WI38 (cell line): ENCODE data around the gene SAC3D1.
A peak's percentile ranks its signal among the peaks of the same experiment; 100 is the strongest.
"Not testable (repeated sequence)": the region's sequence is repeated elsewhere in the genome, so short reads cannot be mapped to it uniquely, and the experiment has no call there.

ENCODE experiments used
- H3K4me3 ChIP-seq: 2 replicates; pipeline ENCODE4 v1.5.1; 2011; ENCODE audit warnings: low read depth, mild to moderate bottlenecking, control low read depth, low read length
- TF ChIP-seq, protein P1 (sequence below): IDR thresholded peaks from 2 replicates; pipeline ENCODE4 v1.5.1; 2012; ENCODE audit warnings: low read depth, mild to moderate bottlenecking, control low read depth, low read length

SAC3D1 gene

DNA sequence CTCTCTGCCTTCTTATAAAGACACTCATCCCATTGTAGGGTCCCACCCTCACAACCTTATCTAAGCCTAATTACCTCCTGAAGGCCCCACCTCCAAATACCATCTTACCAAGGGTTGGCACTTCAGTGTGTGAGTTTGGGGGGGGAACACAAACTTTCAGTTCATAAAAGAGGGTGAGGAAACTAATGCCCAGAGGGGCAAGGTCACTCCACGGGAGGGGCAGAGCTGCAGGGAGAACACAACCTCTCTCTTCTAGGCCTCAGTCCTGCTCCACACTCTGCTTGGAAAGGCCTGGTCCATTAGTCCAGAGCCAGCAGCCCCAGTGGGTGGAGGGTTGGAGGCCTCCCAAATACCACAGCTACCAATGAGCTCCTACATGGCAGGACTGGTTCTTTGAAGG is 41.5 kb upstream of the SAC3D1 start:
- H3K4me3 ChIP-seq = no peak overlapping the region
- TF ChIP-seq, protein P1, sequence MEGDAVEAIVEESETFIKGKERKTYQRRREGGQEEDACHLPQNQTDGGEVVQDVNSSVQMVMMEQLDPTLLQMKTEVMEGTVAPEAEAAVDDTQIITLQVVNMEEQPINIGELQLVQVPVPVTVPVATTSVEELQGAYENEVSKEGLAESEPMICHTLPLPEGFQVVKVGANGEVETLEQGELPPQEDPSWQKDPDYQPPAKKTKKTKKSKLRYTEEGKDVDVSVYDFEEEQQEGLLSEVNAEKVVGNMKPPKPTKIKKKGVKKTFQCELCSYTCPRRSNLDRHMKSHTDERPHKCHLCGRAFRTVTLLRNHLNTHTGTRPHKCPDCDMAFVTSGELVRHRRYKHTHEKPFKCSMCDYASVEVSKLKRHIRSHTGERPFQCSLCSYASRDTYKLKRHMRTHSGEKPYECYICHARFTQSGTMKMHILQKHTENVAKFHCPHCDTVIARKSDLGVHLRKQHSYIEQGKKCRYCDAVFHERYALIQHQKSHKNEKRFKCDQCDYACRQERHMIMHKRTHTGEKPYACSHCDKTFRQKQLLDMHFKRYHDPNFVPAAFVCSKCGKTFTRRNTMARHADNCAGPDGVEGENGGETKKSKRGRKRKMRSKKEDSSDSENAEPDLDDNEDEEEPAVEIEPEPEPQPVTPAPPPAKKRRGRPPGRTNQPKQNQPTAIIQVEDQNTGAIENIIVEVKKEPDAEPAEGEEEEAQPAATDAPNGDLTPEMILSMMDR = no peak

DNA sequence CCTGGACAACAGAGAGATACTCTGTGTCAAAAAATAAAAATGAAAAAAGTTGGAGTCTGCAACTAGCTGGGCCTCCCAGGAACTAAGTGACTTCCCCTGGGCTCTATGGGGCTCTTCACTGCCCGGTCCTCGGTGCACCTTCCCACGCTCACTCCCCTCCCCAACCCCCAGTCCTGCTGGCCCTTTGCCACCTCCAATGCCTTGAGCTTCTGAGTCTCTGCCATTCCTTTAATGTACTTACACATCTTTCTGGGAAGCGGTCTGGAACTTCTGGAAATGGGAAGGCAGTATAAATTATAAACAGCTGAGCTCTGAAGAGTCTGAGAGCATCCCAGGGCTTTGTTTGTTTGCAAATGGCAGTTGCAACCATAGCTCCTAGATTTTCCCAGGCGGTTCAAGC is 38.3 kb upstream of the SAC3D1 start:
- TF ChIP-seq, protein P1 = no peak
- no peak overlapping the region for H3K4me3 ChIP-seq

DNA sequence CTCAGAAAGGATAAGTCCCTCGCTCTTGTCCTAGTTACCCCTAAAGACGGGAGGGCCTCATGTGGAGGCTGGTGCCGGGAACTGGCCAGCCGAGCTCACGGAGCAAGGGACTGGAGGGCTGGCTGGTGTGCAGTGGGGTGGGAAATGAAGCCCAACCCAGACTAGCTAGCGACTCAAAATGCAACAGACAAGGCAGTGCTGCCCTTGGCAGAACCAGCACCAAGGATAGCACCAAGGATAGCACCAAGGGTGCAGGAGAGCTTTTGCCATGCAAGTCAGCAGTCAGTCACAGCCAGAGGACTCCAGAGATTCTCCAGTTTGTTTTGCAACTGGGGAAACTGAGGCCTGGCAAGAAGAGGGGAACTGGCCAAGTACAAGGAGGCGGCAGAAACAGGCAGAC is 37.7 kb upstream of the SAC3D1 start:
- no peak overlapping the region for H3K4me3 ChIP-seq
- TF ChIP-seq, protein P1 = no peak

DNA sequence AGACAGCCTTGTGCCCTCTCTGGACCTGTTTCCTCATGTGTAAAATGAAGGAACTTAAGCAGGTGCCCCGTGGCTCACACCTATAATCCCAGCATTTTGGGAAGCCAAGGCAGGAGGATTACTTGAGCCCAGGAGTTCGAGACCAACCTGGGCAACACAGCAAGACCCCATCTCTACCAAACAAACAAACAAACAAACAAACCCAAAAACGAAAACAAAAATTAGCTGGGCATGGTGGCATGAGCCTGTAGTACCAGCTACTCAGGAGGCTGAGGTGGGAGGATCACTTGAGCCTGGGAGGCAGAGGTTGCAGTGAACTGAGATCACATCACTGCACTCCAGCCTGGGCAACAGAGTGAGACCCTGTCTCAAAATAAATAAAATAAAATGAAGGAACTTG is 37.0 kb upstream of the SAC3D1 start:
- not testable (repeated sequence) for H3K4me3 ChIP-seq

DNA sequence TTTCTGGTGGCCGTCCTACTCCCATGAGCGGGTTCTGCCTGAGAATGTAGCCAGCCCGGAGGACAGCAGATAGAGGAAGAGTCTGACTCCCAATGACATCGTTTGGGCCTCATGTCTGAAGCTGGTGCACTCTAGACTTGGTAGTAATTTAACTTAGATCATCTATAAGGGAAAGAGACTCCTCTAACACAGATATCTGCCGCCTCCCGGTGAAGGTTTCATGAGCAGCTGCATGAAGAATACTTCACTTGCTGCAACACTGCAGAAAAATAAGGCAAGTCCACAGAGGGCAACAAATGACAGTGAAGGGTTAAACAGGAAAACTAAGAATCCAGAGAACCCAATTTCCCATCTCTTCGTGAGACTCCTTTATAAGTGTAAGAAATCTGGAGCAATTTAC is 33.0 kb upstream of the SAC3D1 start:
- TF ChIP-seq, protein P1 = no peak
- no peak overlapping the region for H3K4me3 ChIP-seq

DNA sequence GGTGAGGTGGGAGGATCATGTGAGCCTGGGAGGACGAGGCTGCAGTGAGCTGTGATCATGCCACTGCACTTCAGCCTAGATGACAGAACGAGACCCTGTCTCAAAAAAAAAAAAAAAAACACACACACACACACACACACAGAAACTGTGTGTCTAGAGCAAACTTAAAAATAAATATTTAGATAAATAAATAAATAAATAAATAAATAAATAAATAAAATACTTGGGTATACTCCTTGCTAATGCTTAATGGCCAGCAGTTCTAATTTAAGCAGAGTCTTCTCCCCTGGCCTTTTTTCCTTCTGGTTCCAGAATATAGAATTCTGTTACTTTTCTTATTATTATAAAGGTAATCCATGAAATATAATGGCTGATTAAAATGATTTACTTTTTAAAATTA is 32.1 kb upstream of the SAC3D1 start:
- TF ChIP-seq, protein P1 = no peak
- no peak overlapping the region for H3K4me3 ChIP-seq

DNA sequence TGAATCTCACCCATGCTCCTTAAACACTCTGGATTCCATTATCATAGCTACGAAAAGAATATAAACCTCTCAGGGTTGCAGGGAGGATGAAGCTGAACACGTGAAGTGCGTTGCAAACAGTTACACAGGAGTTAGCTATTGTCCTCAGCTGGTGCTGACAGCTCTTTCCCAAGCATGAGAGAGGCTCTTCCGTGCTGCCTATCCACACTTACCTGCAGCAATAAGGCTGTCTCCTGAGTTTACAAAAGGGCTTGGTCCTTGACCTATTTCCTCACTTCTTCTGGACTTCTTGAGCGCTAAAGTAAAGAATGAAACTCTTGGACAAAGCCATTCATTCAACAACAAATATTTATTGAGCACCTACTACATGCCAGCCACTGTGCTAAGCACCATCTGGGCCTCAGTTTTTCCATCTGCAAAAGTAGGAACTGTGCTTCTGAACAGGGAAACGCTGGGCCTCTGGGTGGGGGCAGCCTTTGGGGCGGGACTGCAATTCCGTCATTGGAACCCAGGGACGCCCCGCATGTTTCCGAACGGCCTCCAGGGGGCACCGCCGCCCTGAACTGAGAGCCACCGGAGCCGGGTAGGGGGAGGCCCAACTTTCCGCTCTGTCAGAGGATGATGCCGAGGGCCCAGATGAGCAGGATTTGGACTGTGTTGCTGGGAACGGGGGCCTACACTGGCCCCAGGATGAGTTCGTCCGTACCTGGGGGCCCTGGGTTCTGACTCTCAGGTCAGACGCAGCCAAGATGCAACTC is 27.7 kb upstream of the SAC3D1 start:
- TF ChIP-seq, protein P1 = peak; percentile 71
- H3K4me3 ChIP-seq = peak overlapping the region; percentile 78
